Stimulated activated CD4-positive, alpha-beta T cell treated with anti-CD3 and anti-CD28 coated beads, Interleukin-15, amount 100 ng/mL, for 1 hour (primary cell): ENCODE results near the gene N4BP2L1.

Source experiments
- DNase-seq, 2 donors: peaks; one replicate each; pipeline ENCODE4 v3.0.0-alpha.2; 2020; ENCODE audit warnings: low read depth in 1 of 2, low spot score in 1 of 2

Gene N4BP2L1

GRCh38 chr13:32427852-32428580, at the start of gene N4BP2L1:
Gene N4BP2L1 (minus strand): TSS chr13:32428130. CDS start chr13:32428082, 48 bp downstream.
- DNase-seq, result peak; percentile 70 to 76

- no peak for DNase-seq
Measured at GRCh38 chr13:32476892-32477291, 49.0 kb upstream of the N4BP2L1 start.

- DNase-seq, result no peak
Measured at GRCh38 chr13:32476021-32476731, 48.2 kb upstream of the N4BP2L1 start.

GRCh38 chr13:32474999-32475792, 47.3 kb upstream of the N4BP2L1 start:
- DNase-seq, result no peak

- DNase-seq, result no peak
Measured at GRCh38 chr13:32473650-32474049, 45.7 kb upstream of the N4BP2L1 start.

- no peak for DNase-seq
Measured at GRCh38 chr13:32472194-32472621, 44.3 kb upstream of the N4BP2L1 start.

- DNase-seq, result no peak
Measured at GRCh38 chr13:32471187-32471922, 43.4 kb upstream of the N4BP2L1 start.

GRCh38 chr13:32468502-32469142, 40.7 kb upstream of the N4BP2L1 start:
- no peak for DNase-seq

- DNase-seq, result no peak
Measured at GRCh38 chr13:32456591-32456990, 28.7 kb upstream of the N4BP2L1 start.

- DNase-seq, result no peak
Measured at GRCh38 chr13:32455594-32455903, 27.6 kb upstream of the N4BP2L1 start.

- DNase-seq, result no peak
Measured at GRCh38 chr13:32454886-32455593, 27.1 kb upstream of the N4BP2L1 start.

GRCh38 chr13:32453981-32454380, 26.1 kb upstream of the N4BP2L1 start:
- DNase-seq, result no peak

GRCh38 chr13:32448972-32449371, 21.0 kb upstream of the N4BP2L1 start:
- no peak for DNase-seq

GRCh38 chr13:32447894-32448623, 20.1 kb upstream of the N4BP2L1 start:
- DNase-seq, result no peak

- DNase-seq, result no peak
Measured at GRCh38 chr13:32446773-32447465, 19.0 kb upstream of the N4BP2L1 start.

GRCh38 chr13:32446220-32446619, 18.3 kb upstream of the N4BP2L1 start:
- DNase-seq, result no peak

GRCh38 chr13:32445461-32445860, 17.5 kb upstream of the N4BP2L1 start:
- no peak for DNase-seq

GRCh38 chr13:32443111-32443510, 15.2 kb upstream of the N4BP2L1 start:
- no peak for DNase-seq

GRCh38 chr13:32438871-32439270, 10.9 kb upstream of the N4BP2L1 start:
- no peak for DNase-seq
